UCSD-AML1 (cell line): ENCODE measurements around the gene B2M.
"Not testable (repeated sequence)": the region's sequence is repeated elsewhere in the genome, so short reads cannot be mapped to it uniquely, and the experiment has no call there.

Experiments
- DNase-seq: peaks from one replicate; lab custom pipeline; 2025; ENCODE audit not compliant: unreplicated experiment; lab: John Stamatoyannopoulos, UW

The B2M gene

GRCh38 chr15:44711096-44711742 is at the start of gene B2M, which contains the start of gene PATL2:
TSS of gene B2M (plus strand) at chr15:44711517. CDS start at chr15:44711547, 30 bp downstream.
TSS of gene PATL2 (minus strand) at chr15:44711323. CDS start at chr15:44676490, 34,833 bp downstream.
- DNase-seq = peak; percentile 95

DNA sequence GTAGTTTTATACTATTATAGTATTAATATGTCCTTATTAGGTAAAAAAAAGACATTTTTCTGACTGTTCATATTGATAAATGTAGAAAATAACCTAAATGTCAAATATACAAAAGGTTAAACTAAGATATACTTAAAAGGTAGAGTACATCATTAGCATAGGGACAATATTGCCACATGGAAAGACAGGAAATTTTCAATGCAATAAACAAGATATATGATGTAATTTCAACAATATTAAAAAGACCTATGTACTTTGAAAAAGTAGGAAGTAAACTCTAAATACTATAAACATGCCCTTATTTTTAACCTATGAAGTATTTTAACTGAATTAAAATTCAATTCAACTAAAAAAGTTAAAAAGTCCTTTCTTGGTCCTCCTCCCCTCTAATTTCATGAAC is 49.7 kb upstream of the B2M start:
- DNase-seq = no peak

- peak; percentile 83 for DNase-seq
These were observed 48.6 kb upstream of the B2M start for GRCh38 chr15:44662478-44663409.

DNA sequence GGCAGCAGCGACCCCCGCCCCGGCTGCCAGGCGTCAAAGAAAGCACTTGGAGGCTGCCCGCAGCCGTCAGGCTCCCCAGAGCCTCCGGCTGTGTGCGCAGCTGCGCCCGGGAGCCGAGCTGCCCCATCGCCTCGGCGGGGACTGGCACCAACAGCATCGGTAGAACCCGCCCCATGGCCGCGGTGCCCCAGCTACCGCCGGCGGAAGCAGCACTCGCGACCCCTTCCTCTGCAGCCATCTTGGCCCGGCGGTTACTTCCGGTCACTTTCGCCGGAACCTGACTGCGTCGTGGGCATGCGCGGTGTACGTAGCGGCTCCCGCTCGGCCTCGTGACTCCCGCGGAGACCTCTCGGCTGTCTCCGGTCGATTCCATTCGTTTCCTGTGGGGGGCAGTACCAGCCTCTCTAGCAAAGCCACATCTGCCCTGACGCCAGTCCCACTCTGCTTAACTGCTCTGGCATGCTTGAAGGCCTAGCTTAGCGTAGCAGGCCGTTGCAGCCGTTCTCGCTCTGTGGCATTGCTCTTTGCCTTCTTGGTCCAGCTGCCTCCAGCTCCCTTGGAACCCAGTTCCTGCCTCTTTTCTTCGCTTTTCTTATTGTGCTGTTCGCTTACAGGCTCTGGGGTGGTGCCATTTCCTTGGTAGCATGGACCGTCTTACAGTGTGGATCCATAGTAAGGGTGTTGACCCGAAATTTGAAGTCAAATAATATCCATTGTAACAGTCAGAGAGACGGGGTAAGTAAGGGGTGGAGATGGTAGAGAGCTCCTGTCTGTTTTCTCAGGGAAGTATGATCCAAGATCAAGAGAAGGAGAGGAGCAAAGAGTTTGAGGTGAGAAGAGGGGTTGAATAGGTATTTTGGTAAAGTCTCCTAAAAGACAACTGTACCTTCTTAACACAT is 47.7 kb upstream of the B2M start, which contains the start of gene SPG11:
TSS of gene SPG11 (minus strand) at position 253 of the 899 bp plus-strand sequence. CDS start at position 238, 15 bp downstream.
- peak; percentile 99 for DNase-seq

GRCh38 chr15:44666210-44667038 is 44.9 kb upstream of the B2M start:
- DNase-seq = no peak

DNA sequence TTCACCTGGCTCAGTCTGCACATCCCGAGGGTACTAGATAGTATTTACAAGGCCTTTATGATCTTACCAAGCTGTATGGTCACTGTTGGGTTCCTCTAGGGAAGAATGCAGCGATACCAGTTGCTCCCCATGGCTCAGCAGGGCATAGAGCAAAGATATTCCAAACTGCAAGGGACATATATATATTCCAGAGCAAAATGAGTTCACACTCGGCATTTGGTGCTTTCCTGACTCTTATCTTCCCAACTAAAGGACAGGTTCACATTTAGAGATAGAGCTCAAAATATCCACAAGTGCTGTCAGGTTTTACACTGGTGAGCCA is 44.3 kb upstream of the B2M start:
- no peak for DNase-seq

- DNase-seq = no peak
These were observed 42.4 kb upstream of the B2M start for GRCh38 chr15:44668921-44669320.

DNA sequence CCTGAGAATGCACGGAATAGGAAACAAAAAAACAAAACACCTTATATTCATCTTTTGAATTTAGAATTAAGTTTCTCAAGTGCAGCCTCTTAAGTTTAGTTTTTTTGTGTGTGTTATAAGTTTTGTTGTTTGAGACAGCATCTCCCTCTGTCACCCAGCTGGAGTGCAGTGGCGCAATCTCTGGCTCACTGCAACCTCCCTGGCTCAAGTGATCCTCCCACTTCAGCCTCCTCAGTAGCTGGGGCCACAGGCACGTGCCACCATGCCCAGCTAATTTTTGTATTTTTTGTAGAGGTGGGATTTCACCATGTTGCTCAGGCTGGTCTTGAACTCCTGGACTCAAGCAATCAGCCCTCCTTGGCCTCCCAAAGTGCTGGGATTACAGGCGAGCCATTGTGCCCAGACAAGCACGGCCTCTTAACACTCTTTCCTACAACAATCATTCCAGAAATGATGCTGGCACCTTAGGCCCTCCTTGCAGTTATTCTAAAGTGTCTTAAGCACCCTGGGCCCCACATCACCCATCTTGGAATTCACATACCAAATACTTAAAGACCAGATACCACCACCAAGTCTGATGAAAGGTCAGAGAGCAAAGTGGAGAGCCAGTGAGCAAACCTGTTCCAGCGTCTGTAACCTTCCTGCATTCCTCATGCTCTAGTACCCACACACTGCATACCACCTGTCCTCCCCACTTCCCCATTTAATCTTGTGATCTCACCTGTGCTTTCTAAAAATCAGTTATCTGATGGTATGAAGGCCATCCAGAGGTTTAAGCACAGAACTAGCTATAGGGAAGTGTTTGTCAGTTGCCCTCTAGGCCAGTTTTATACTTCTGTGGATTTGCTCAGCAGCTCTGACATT is 41.0 kb upstream of the B2M start:
- DNase-seq = no peak

- no peak for DNase-seq
These were observed 37.7 kb upstream of the B2M start for GRCh38 chr15:44673639-44674038.

DNA sequence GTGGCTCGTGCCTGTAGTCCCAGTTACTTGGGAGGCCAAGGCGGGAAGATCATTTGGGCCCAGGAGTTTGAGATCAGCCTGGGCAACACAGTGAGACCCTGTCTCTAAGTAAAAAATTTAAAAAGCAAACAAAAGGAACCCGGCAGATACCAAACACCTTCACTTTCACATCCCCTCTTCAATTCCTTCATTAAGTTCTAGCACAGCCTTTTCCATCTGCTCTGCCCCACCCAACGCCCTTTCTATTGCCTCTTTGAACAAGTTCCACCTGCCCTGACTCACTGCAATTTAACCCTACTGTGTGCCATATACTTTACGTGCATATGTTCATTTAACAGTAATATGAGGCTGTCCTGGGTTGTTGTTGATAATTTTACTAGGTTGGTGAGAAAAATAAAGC is 35.4 kb upstream of the B2M start:
- no peak for DNase-seq

DNA sequence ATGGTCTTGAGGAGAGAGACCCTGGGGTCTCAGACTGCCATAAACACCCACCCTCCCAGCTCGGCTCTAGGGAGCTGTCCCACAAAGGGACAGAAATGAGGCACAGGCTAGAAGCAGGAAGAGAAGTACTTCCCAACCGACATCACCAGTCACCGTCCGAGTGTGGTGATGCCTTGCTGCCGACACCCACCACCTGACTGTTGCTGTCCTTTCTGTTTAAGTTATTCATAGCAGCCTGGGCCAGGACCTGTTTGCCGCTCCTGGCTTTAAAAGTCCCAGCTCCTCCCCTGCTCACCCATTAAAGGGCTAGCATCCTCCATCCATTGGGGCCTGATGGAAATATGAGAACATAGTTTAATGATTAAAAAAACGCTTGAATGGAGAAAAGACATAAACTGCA is 34.6 kb upstream of the B2M start:
- no peak for DNase-seq

GRCh38 chr15:44682211-44682610 is 29.1 kb upstream of the B2M start:
- DNase-seq = no peak

DNA sequence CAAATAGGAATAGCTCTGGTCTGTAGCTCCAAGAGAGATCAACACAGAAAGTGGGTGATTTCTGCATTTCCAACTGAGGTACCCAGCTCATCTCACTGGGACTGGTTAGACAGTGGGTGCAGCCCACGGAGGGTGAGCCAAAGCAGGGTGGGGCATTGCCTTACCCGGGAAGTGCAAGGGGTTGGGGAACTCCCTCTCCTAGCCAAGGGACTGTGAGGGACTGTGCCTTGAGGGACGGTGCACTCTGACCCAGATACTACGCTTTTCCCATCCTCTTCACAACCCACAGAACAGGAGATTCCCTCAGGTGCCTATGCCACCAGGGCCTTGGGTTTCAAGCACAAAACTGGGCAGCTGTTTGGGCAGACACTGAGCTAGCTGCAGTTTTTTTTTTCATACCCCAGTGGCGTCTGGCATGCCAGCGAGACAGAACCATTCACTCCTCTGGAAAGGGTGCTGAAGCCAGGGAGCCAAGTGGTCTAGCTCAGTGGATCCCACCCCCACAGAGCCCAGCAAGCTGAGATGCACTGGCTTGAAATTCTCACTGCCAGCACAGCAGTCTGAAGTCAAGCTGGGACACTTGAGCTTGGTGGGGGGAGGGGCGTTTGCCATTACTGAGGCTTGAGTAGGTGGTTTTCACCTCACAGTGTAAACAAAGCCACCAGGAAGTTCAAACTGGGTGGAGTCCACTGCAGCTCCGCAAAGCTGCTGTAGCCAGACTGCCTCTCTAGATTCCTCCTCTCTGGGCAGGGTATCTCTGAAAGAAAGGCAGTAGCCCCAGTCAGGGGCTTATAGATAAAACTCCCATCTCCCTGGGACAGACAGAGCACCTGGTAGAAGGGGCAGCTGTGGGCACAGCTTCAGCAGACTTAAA is 28.3 kb upstream of the B2M start:
- DNase-seq = peak; percentile 62

GRCh38 chr15:44689318-44689717 is 22.0 kb upstream of the B2M start:
- DNase-seq = not testable (repeated sequence)

- not testable (repeated sequence) for DNase-seq
These were observed 21.1 kb upstream of the B2M start for GRCh38 chr15:44690245-44690644.

DNA sequence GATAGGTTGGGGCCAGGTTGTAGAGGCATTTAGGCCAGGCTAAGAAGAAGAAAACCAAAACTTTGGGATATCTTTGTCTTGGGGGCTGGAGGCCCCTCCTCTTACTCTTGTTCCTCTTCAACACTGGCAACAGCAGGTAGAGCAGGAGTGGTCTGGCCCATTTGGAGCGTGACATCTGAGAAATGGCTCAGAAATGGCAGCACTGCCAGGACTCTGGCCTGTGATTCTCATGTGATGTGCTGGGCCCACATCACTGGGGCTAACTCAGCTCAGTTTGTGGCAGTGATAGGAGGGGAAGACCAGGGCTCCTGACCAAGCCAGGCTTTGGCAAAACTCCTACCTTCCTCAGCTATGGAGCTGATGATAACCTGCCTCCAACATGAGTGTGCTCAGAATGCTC is 18.7 kb upstream of the B2M start:
- no peak for DNase-seq

DNA sequence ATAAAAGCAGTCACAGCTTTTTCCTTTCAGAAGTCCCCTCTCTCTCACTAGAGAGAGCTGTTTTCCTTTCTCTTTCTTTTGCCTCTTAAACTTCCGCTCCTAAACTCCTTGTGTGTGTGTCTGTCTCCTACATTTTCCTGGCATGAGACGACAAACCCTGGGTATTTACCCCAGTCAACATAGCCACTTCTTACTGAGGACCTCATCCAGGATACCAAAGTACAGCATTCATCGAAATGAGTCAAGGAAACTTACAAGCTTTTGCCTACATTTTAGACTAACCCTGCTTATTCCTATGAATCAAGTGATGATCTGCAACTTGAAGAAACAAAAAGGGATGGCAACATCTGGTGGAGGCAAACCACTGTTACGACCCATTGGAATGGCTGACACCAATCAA is 16.9 kb upstream of the B2M start:
- no peak for DNase-seq

- DNase-seq = no peak
These were observed 16.0 kb upstream of the B2M start for GRCh38 chr15:44695294-44695693.
